GM19099 (cell line): Measurements from ENCODE around the gene PRAMEF4.
"Not testable (repeated sequence)": the region's sequence is repeated elsewhere in the genome, so short reads cannot be mapped to it uniquely, and the experiment has no call there.

ENCODE experiments used
- POLR2A ChIP-seq: IDR thresholded peaks from 3 replicates; pipeline ENCODE4 v1.6.1; 2011; ENCODE audit warnings: low read depth; ENCODE audit not compliant: insufficient read length; ENCODE audit errors: extremely low read depth

Gene PRAMEF4

GRCh38 chr1:12886101-12886500, at the start of gene PRAMEF4:
PRAMEF4 (minus strand) TSS chr1:12886201; CDS start chr1:12883394, 2,807 bp downstream.
- not testable (repeated sequence) for TF ChIP-seq POLR2A

- TF ChIP-seq POLR2A, result not testable (repeated sequence)
These were observed 30.3 kb upstream of the PRAMEF4 start, which contains the start of gene PRAMEF7 for GRCh38 chr1:12916310-12916709. PRAMEF7 (plus strand) TSS chr1:12916610; CDS start chr1:12917693, 1,083 bp downstream.

- TF ChIP-seq POLR2A, result not testable (repeated sequence)
These were observed 12.2 kb upstream of the PRAMEF4 start, which contains the start of gene PRAMEF10 for GRCh38 chr1:12898170-12898569. PRAMEF10 (minus strand) TSS chr1:12898270; CDS start chr1:12895847, 2,423 bp downstream.

GRCh38 chr1:12856786-12857185, 29.2 kb downstream of the PRAMEF4 start, which contains the start of gene PRAMEF2:
PRAMEF2 (plus strand) TSS chr1:12857086; CDS start chr1:12859010, 1,924 bp downstream.
- TF ChIP-seq POLR2A, result not testable (repeated sequence)

GRCh38 chr1:12851779-12852178, 34.2 kb downstream of the PRAMEF4 start:
- no peak for TF ChIP-seq POLR2A

GRCh38 chr1:12848620-12849019, 37.4 kb downstream of the PRAMEF4 start, which contains the start of gene HNRNPCL1:
HNRNPCL1 (minus strand) TSS chr1:12848720; CDS start chr1:12848289, 431 bp downstream.
- TF ChIP-seq POLR2A, result not testable (repeated sequence)

- TF ChIP-seq POLR2A, result not testable (repeated sequence)
These were observed 54.7 kb downstream of the PRAMEF4 start, which contains the start of gene PRAMEF11 for GRCh38 chr1:12831310-12831709. PRAMEF11 (minus strand) TSS chr1:12831410; CDS start chr1:12828789, 2,621 bp downstream.
